IPS-18a (cell line): ENCODE data around the gene INMT.

Experiments used
- H3K27ac ChIP-seq: one replicate; pipeline ENCODE4 v1.5.1; 2013; ENCODE audit warnings: low read length
- H3K27me3 ChIP-seq: one replicate; pipeline ENCODE4 v1.6.1; 2013; ENCODE audit warnings: mild to moderate bottlenecking, low read length; ENCODE audit not compliant: control insufficient read depth, insufficient read depth
- H3K36me3 ChIP-seq: one replicate; pipeline ENCODE4 v1.6.1; 2013; ENCODE audit warnings: low read depth, low read length; ENCODE audit not compliant: control insufficient read depth
- H3K4me1 ChIP-seq: one replicate; pipeline ENCODE4 v1.6.1; 2013; ENCODE audit warnings: low read depth, low read length; ENCODE audit not compliant: control insufficient read depth
- H3K4me3 ChIP-seq: one replicate; pipeline ENCODE4 v1.5.1; 2013; ENCODE audit warnings: low read length
- H3K9ac ChIP-seq: one replicate; pipeline ENCODE4 v1.6.1; 2013; ENCODE audit warnings: mild to moderate bottlenecking, low read length, moderate library complexity
- H3K9me3 ChIP-seq: one replicate; pipeline ENCODE4 v1.6.1; 2013; ENCODE audit warnings: low read depth, low read length; ENCODE audit not compliant: control insufficient read depth

INMT gene

DNA sequence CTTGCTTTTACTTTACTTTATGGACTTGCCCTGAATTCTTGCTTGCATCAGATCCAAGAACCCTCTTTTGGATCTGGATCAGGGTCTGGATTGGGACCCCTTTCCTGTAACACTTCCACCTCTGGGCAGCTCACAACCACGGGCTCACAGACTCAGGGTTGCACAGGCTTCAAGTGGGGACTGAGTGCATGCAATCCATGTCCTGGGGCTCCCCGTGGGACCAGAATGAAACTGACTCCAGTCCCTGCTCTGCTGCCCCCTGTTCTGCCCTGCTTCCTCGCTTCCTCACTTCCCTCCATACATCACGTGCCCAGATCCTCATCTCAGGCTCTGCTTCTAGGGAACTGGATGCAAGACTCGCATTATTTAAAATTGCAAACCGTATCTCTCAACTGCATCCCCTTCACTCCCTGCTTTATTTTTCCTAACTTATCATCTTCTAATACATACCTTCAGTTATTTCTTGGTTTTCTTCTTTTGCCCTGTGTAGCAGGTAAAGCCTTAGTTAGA, 23.3 kb upstream of the INMT start:
- Histone ChIP-seq H3K27me3 (no peaks in the 10 kb centered on the region), H3K9ac (no peak overlapping the region), H3K4me1 (peaks cover 16% of the 10 kb centered on the region), H3K36me3 (no peaks in the 10 kb centered on the region), H3K27ac (no peak overlapping the region), H3K9me3 (no peaks in the 10 kb centered on the region), H3K4me3 (no peak overlapping the region)

DNA sequence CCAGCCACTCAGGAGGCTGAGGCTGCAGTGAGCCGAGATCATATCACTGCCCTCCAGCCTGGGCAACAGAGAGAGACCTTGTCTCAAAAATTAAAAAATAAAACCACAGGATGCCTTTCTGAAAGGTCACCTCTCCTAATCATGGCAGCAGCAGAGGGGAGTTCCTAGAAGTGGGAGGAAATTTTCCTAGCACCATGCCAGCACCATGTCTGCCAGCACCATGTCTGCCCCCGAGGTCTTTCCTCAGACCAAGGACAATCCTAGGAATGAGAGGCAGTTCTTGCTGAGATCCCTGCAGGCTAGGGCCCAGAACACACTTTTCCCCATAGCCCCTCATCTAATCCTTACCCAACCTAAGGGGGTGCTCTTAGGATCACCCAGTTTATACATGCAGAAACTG, 22.3 kb upstream of the INMT start:
- no peaks in the 10 kb centered on the region for H3K27me3 ChIP-seq
- no peak overlapping the region for H3K9ac ChIP-seq
- H3K27ac ChIP-seq = no peak overlapping the region
- peaks cover 16% of the 10 kb centered on the region for H3K4me1 ChIP-seq
- H3K36me3 ChIP-seq = no peaks in the 10 kb centered on the region
- no peaks in the 10 kb centered on the region for H3K9me3 ChIP-seq
- no peak overlapping the region for H3K4me3 ChIP-seq

DNA sequence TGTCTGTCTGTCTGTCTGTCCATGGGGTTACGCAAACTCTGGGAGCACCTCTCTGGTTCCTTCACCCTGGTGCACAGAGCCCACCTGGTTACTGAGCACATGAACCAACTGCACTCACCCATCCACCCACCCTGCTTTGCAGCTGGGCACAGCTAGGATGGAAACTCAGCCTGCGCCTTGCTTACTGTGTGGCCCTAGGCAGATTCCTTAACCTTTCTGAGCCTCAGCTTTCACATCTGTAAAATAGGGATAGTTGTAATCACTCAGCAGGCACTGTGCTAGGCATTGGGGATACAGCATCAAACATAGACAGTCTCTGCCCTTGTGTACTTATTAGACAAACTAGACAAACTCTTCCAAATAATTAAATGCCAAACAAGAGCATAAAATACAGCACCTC, 21.8 kb upstream of the INMT start:
- no peaks in the 10 kb centered on the region for H3K27me3 ChIP-seq
- H3K4me3 ChIP-seq = no peak overlapping the region
- peaks cover 15% of the 10 kb centered on the region for H3K4me1 ChIP-seq
- H3K27ac ChIP-seq = no peak overlapping the region
- H3K9ac ChIP-seq = no peak overlapping the region
- H3K36me3 ChIP-seq = no peaks in the 10 kb centered on the region
- H3K9me3 ChIP-seq = no peaks in the 10 kb centered on the region

DNA sequence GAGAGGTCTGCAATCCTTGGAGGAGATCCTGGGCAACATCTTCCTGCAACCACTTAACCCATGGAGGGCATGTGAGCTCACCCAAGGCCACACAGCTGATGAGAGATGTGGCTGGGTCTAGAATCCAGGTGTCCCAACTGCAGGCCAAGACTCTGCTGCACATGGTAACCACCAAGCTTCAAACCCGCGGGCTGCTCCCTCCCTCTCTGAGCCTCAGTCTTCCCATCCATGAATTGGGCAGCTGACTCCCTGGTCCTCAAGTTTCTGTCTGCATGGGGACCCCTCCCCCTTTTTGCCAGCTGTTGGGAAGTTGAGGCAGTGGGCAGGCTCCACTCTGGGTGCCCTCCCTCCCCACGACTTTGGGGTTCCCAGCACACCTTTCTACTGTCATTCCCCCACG, 20.9 kb upstream of the INMT start:
- Histone ChIP-seq H3K4me3 (no peak overlapping the region), H3K27ac (no peak overlapping the region), H3K9me3 (no peaks in the 10 kb centered on the region), H3K27me3 (no peaks in the 10 kb centered on the region), H3K4me1 (peaks cover 12% of the 10 kb centered on the region), H3K9ac (no peak overlapping the region), H3K36me3 (no peaks in the 10 kb centered on the region)

DNA sequence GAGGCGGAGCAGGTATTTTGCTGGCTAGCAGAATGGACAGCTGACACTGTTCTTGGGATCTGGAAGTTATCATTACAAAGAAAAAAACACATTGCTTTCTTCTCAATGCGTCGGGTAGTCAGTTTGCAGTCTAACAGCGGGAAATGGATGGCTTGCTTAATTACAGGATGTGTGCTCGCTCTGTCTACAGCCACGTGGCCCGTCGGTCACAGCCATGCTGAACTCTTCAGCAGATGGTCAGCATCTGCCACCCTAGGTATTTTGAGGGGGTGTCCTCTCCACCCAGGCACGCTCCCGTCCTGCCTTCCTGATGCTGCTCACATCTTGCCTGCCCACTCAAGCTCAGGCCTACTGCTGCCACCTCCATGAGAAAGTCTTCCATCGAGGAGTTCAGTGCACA, 20.4 kb upstream of the INMT start:
- no peak overlapping the region for H3K27ac ChIP-seq
- H3K4me3 ChIP-seq = no peak overlapping the region
- no peak overlapping the region for H3K9ac ChIP-seq
- H3K36me3 ChIP-seq = no peaks in the 10 kb centered on the region
- no peaks in the 10 kb centered on the region for H3K9me3 ChIP-seq
- no peaks in the 10 kb centered on the region for H3K27me3 ChIP-seq
- peaks cover 12% of the 10 kb centered on the region for H3K4me1 ChIP-seq

DNA sequence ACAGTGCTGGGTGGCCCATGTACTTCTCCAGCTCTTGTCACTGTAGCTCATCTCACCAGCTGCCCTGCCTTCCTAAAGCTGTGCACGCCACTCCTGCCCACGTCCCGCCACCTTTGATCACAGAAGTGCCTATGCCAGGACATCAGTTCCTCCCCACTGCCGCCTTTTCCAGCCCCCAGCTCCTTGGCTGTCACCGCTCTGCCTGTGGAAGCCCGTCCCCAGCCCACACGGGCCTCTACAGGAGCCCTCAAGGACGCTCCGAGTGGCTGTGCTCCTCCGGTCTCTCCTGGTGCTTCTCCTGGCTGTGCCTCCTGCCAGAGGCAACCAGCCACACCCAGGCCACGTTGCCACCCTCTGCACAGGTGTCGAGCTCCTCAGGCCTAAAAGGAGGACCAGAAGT, 19.3 kb upstream of the INMT start:
- Histone ChIP-seq H3K27me3 (no peaks in the 10 kb centered on the region), H3K27ac (no peak overlapping the region), H3K9ac (no peak overlapping the region), H3K4me3 (no peak overlapping the region), H3K36me3 (no peaks in the 10 kb centered on the region), H3K4me1 (peaks cover 4% of the 10 kb centered on the region), H3K9me3 (no peaks in the 10 kb centered on the region)

DNA sequence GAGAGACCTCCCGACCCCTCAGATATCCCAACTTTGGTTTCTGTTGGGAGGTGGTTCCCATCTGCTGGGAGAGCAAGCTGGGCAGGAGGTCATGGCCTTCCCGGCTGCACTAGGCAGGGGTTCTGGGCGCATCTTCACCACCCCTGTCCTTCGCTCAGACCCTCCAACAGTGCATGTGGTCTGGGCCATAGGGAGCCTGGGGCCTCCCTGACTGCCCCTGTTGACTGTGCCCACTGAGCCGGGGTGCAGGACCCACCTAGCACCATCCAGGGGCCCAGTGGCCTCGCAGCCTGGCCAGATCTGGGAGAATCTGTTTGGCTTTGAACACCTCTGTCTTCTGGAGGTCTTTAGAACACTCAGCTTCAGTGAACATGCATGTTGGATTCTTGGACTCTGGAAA, 18.7 kb upstream of the INMT start:
- no peaks in the 10 kb centered on the region for H3K4me1 ChIP-seq
- H3K36me3 ChIP-seq = no peaks in the 10 kb centered on the region
- no peak overlapping the region for H3K4me3 ChIP-seq
- H3K9me3 ChIP-seq = no peaks in the 10 kb centered on the region
- no peaks in the 10 kb centered on the region for H3K27me3 ChIP-seq
- H3K27ac ChIP-seq = no peak overlapping the region
- no peak overlapping the region for H3K9ac ChIP-seq

DNA sequence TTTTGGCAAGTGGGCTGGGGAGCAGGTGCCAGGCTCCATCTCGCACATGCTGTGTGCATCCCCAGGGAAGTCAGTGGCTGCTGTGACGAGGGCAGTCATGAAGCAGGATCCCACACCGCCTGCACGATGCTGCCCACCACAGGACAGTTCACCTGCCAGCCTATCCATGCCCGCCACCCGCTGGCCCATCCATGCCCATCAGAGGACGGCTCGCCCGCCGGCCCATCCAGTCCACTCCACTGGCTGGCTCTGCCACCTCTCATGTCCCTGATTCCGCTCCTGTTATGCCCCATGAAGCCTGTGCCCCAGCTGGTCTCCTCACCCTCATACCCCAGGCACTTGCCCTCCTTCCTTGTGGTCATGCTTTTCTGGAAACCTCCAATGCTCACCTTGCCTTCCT, 18.2 kb upstream of the INMT start:
- Histone ChIP-seq H3K27ac (no peak overlapping the region), H3K27me3 (no peaks in the 10 kb centered on the region), H3K4me1 (no peaks in the 10 kb centered on the region), H3K36me3 (no peaks in the 10 kb centered on the region), H3K9me3 (no peaks in the 10 kb centered on the region), H3K4me3 (no peak overlapping the region), H3K9ac (no peak overlapping the region)

DNA sequence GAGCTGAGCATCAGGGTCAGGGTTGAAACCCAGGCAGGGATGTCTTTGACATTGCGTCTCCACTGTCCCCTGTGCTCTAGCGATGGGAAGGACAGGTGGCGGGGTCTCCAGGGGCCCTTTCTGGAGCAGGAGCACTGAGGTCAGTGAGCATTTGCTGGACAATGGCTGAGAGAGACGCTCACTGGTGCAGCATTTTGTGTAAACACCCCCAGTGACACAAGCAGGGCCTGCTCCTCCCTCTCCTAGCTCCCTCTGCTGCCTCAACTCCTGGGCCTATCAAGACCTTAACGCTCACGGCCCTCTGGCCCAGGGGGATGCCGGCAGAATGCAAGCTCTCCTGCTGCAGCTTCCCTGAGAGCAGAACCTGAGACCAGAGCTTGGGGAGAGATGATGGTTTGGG, 17.4 kb upstream of the INMT start:
- no peak overlapping the region for H3K27ac ChIP-seq
- no peaks in the 10 kb centered on the region for H3K9me3 ChIP-seq
- no peaks in the 10 kb centered on the region for H3K36me3 ChIP-seq
- no peak overlapping the region for H3K4me3 ChIP-seq
- H3K9ac ChIP-seq = no peak overlapping the region
- H3K4me1 ChIP-seq = no peaks in the 10 kb centered on the region
- no peaks in the 10 kb centered on the region for H3K27me3 ChIP-seq

DNA sequence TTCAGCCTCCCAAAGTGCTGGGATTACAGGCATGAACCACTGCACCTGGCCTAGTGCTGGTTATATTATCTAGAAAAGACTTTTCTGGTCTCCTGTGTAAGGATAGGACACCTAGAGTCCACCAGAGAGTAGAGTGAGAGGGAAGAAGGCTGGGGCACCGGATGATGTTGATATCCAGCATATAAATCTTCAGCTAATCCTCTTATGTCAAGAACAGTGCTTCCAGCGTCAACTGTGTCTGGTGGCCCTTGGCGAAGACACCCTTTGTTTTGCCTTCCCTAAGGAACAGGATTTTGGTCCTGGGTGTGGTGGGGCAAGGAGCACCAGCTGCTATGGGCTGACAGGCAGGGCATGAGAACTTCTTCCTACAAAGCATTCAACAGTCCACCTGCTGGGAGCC, 16.3 kb upstream of the INMT start:
- Histone ChIP-seq H3K9ac (no peak overlapping the region), H3K27ac (no peak overlapping the region), H3K9me3 (no peaks in the 10 kb centered on the region), H3K27me3 (no peaks in the 10 kb centered on the region), H3K4me3 (no peak overlapping the region), H3K4me1 (peaks cover 2% of the 10 kb centered on the region), H3K36me3 (no peaks in the 10 kb centered on the region)

DNA sequence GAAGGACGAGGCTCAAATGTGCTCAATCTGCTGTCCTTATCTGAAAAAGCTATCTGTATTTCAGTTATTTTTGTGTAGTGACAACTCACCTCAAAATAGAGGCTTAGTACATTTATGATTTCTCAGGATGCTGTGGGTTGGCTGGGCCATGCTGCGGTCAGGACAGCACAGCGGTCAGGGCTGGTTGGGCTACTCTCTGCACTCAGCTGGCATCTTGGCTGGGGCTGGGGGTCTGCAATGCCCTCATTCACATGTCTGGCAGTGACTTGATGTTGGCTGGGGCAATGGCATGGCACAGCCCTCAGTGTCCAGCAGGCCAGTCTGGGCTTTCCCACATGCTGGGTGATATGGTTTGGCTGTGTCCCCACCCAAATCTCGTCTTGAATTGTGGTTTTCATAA, 15.6 kb upstream of the INMT start:
- Histone ChIP-seq H3K9me3 (no peaks in the 10 kb centered on the region), H3K4me1 (peaks cover 2% of the 10 kb centered on the region), H3K27me3 (no peaks in the 10 kb centered on the region), H3K4me3 (no peak overlapping the region), H3K27ac (no peak overlapping the region), H3K9ac (no peak overlapping the region), H3K36me3 (no peaks in the 10 kb centered on the region)

DNA sequence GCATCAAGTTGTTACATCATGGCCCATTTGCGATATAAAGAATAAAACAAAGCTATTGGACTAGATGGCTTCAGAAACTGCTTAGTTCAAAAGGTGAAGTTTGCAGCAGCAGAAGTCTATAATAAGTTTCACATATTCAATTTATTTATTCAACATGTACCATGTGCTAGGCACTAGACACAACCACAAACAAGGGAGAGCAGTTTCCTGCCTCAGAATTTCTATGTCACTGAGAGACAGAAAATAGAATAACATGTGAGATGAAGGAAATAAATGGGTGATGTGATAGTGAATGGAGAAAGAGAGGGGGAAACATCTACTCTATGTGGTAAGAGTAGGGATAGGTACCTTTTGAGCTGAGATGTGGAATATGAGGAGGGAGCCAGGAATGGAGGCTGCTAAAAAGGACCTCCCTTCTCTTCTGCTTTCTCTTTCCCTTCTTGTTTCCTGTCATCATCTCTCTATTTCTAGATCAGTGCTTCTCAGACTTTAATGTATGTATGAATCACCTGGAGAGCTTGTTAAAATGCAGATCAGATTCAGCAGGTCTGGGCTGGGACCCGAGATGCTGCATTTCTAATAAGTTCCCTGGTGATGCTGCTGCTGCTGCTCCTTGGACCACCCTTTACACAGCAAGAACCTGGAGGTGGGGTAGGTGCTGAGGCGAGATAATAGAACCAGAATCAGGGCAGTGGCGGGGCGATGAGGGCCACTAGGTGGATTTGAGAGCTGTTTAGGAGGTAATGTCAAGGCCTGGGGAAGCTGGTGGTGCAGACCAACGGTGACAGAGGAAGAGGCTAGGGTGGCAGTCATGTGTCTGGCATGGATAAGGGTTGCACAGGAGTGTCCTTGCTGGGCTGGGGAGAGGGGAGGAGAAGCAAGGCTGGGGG, 13.7 kb upstream of the INMT start:
- no peak overlapping the region for H3K4me3 ChIP-seq
- no peak overlapping the region for H3K27ac ChIP-seq
- no peak overlapping the region for H3K9ac ChIP-seq
- H3K4me1 ChIP-seq = peaks cover 2% of the 10 kb centered on the region
- H3K27me3 ChIP-seq = no peaks in the 10 kb centered on the region
- no peaks in the 10 kb centered on the region for H3K36me3 ChIP-seq
- no peaks in the 10 kb centered on the region for H3K9me3 ChIP-seq
